Hippocampal formation (tissue), 2 donors: ENCODE results near the gene HOXC12.

ENCODE experiments used
- DNase-seq, 2 donors: peaks; one replicate each; lab custom pipeline; 2025; lab: John Stamatoyannopoulos, UW

The HOXC12 gene

GRCh38 chr12:53941187-53941586, 13.5 kb upstream of the HOXC12 start:
- no peak for DNase-seq

GRCh38 chr12:53941750-53942149, 13.0 kb upstream of the HOXC12 start:
- DNase-seq = no peak

- DNase-seq = no peak
Measured at GRCh38 chr12:53942467-53942997, 12.2 kb upstream of the HOXC12 start.

- DNase-seq = no peak
Measured at GRCh38 chr12:53944209-53944608, 10.5 kb upstream of the HOXC12 start.

GRCh38 chr12:53944907-53945847, 9.5 kb upstream of the HOXC12 start:
- DNase-seq = no peak

- no peak for DNase-seq
Measured at GRCh38 chr12:53947743-53948142, 7.0 kb upstream of the HOXC12 start.

- no peak for DNase-seq
Measured at GRCh38 chr12:53948650-53949593, 5.8 kb upstream of the HOXC12 start.

GRCh38 chr12:53949631-53950436, 4.9 kb upstream of the HOXC12 start:
- no peak for DNase-seq

GRCh38 chr12:53950437-53950773, 4.3 kb upstream of the HOXC12 start:
- DNase-seq = no peak

GRCh38 chr12:53950789-53951576, 3.7 kb upstream of the HOXC12 start:
- no peak for DNase-seq

- no peak for DNase-seq
Measured at GRCh38 chr12:53951577-53952334, 2.9 kb upstream of the HOXC12 start.

GRCh38 chr12:53952335-53952694, 2.4 kb upstream of the HOXC12 start:
- no peak for DNase-seq

GRCh38 chr12:53952871-53953734, 1.6 kb upstream of the HOXC12 start:
- DNase-seq = no peak

- no peak for DNase-seq
Measured at GRCh38 chr12:53953831-53954693, 641 bp upstream of the HOXC12 start.

- no peak for DNase-seq
Measured at GRCh38 chr12:53955036-53955775, 503 bp downstream of the HOXC12 start.

GRCh38 chr12:53955776-53956250, 1.1 kb downstream of the HOXC12 start:
- DNase-seq = no peak

GRCh38 chr12:53956251-53956887, 1.7 kb downstream of the HOXC12 start:
- DNase-seq = no peak
